ENCODE measurements around the gene DISP3.

Gene DISP3

DNA sequence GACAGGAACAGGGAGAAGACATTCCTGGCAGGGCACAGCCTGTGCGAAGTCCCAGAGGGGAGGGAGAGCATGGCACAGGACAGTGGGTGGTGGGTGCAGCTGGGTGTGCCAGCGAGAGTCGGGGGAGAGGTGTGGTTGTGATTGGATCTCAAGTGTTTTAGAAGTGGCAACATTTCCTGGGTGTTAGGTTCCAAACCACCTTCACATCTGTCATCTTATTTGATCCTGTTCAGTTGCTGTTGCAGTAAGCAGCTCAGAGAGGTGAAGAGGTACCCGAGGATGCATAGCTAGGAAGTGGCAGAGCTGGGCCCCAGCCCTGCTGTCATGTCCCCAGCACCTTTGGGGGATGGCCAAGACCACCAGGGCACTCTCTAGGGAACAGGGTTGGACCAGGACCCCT lies 22.0 kb upstream of the DISP3 start:
- DNase-seq (ENCODE audit: low read depth in 2 of 2): no peak

DNA sequence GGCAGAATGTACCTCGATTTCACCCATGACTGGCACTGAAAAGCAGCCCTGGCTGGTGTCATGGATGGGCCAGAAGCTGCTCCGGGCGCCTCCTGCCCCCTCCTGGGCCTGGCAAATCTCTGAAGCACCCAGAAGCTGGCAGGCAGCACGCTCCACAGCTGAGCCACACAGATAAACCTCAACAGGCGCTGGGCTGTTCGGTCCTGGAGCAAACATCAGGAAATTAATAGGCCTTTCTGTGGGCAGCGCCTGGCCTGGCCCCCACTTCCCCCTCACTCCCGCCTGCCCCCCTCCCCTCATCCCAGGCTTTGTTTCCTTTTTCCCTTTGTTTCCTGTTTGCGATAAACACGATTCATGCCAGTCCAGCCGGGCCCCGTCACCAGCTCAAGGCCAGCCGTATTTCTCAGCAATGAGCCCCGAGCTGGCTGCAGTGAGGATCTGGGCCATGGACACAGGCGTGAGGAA lies 20.1 kb upstream of the DISP3 start:
- DNase-seq (ENCODE audit: low read depth in 2 of 2): no peak

- DNase-seq (ENCODE audit: low read depth in 2 of 2): no peak
These were observed 17.3 kb upstream of the DISP3 start for GRCh38 chr1:11461531-11462137.

- DNase-seq (ENCODE audit: low read depth in 2 of 2): no peak
These were observed 16.6 kb upstream of the DISP3 start for GRCh38 chr1:11462224-11462923.

GRCh38 chr1:11463177-11463576 lies 15.8 kb upstream of the DISP3 start:
- DNase-seq (ENCODE audit: low read depth in 2 of 2): no peak

GRCh38 chr1:11465307-11465706 lies 13.6 kb upstream of the DISP3 start:
- DNase-seq (ENCODE audit: low read depth in 2 of 2): no peak

- DNase-seq (ENCODE audit: low read depth in 2 of 2): no peak
These were observed 12.5 kb upstream of the DISP3 start for GRCh38 chr1:11466416-11466815.

- no peak for DNase-seq (ENCODE audit: low read depth in 2 of 2)
These were observed 10.1 kb upstream of the DISP3 start for GRCh38 chr1:11468878-11469277.

DNA sequence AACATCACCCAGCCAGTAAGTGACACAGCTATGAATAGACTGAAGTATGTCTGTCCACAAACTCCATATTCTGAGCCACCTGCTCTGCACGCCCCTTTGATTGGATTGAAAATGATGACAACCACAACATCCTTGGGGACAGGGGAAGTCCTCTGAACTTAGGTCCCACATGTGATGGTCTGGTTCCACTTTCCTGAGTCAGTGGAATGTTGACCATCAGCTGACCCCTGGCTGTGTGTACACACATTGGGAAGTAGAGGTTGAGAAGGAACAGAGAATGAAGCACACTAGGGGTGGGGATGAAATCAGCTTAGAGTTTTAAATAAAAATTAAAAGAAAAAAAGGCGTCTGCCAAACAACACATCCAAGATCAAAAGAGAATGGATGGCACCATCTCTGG lies 8.0 kb upstream of the DISP3 start:
- DNase-seq (ENCODE audit: low read depth in 2 of 2): no peak

DNA sequence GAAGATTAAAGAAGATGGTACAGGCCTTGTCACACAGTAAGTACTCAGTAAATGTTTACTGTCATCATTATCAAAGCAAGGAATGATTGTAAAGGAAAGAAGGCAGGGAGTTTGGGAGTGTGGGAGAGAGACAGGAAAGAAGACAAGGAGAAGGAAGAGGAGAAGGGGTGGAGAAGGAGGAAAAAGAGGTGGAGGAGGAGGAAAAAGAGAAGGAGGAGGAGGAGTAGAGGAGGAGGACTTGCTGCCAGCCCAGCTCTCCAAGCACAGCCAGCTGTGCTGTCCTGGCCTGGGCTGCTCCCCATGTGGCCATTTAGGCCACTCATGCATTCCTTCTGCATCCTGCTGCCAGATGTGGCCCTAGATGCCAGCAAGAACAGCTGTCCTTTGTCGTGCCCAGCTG lies 7.5 kb upstream of the DISP3 start:
- no peak for DNase-seq (ENCODE audit: low read depth in 2 of 2)

- DNase-seq (ENCODE audit: low read depth in 2 of 2): no peak
These were observed 6.7 kb upstream of the DISP3 start for GRCh38 chr1:11472284-11472683.

- DNase-seq (ENCODE audit: low read depth in 2 of 2): no peak
These were observed 6.2 kb upstream of the DISP3 start for GRCh38 chr1:11472741-11473140.

- DNase-seq (ENCODE audit: low read depth in 2 of 2): no peak
These were observed 5.4 kb upstream of the DISP3 start for GRCh38 chr1:11473491-11474034.

GRCh38 chr1:11474826-11475225 lies 4.1 kb upstream of the DISP3 start:
- no peak for DNase-seq (ENCODE audit: low read depth in 2 of 2)

DNA sequence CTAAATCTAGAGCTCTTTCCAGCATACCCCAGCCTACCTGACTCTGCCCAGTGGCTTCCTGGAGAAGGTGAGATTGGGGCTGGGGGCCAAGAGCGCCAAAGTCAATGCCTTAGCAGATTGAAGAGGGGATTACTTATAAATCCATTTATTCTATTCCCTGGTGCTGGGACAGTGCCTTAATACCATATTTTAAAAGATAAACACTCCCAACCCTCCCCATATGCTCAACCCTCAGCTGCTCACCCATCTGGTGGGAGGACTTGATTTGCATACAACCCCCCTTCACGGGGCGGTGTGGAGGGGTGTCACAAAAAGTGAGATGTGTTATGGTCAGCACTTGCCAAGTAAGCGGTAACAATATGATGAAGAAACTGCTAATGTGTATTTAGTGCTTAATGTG lies 3.2 kb upstream of the DISP3 start:
- no peak for DNase-seq (ENCODE audit: low read depth in 2 of 2)

- no peak for DNase-seq (ENCODE audit: low read depth in 2 of 2)
These were observed 522 bp downstream of the DISP3 start for GRCh38 chr1:11479375-11479979.

- no peak for DNase-seq (ENCODE audit: low read depth in 2 of 2)
These were observed 2.1 kb downstream of the DISP3 start for GRCh38 chr1:11481019-11481418.

GRCh38 chr1:11482198-11482597 lies 3.2 kb downstream of the DISP3 start:
- no peak for DNase-seq (ENCODE audit: low read depth in 2 of 2)

- DNase-seq (ENCODE audit: low read depth in 2 of 2): no peak
These were observed 3.9 kb downstream of the DISP3 start for GRCh38 chr1:11482701-11483479.

DNA sequence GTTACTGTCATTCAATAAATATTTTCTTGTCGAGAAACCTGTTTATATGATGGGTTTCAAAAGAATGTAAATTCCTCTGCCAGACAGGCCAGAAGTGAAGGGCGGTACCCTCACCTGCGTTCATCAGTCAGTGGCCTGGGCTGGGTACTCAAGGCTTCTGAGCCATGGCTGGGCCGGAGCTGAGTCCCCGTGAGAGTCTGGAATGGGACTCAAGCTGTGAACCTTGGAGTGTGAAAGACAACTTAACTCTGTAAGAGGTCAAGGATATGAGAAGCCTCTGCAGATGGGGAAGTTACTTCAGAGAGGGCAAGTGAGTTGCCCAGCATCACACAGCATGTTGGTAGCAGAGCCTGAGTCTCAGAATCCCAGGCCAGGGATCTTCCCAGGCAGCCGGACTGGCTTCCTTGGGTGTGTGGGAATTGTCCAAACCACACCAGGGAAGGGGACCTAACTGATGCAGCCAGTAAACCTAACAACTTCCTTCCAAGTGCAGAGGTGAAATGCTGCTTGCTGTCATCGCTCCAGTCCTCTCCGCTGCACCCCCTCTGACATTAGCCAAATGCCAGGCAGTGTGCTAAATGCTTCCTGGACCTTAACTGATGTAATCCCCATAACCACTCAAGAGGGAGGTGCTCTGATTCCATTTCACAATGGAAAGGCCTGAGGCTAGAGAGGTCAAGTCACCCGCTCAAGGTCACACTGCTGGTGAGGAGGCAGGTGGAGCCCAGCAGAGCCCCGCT lies 4.8 kb downstream of the DISP3 start:
- no peak for DNase-seq (ENCODE audit: low read depth in 2 of 2)

DNA sequence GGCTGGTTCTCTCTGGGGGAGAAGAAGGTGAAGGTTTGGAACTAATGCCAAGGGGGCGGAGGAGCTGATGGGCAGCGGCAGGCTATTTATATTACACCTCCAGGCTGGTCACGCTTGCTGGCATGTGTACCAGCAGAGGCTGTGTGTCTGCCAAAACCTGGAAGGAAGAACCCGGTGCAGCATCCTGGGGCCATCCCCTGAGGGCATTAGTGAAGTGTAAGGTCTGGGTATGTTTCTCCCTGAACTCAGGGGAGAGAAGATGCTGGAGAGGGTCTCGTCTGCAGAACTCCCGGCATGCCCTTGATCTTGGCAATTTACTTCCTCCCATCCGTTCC lies 5.3 kb downstream of the DISP3 start:
- DNase-seq (ENCODE audit: low read depth in 2 of 2): no peak

DNA sequence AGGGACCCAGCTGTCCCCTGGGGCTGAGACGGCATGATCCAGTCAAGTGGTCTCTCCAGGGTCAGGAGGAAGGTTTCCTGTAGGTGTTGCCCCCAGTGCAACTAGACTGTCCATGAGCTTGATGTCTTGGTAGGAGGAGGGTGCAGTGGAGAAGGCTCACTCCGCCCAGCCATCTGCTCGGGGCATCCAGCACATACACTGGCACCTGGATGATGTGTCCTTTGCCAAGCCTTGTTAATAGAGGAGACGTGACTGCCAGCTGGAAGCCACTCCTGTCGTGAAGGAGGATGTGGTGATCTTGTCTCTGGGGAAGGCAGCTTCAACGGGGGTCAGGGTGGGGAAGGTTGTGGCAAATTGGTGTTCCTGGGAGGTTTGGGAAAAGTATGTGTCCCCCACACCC lies 6.2 kb downstream of the DISP3 start:
- no peak for DNase-seq (ENCODE audit: low read depth in 2 of 2)
